ENCODE measurements around the gene ELMO3. TPM values are rescaled to one million over a fixed set of nuclear protein-coding genes. Genes with fewer than 3 reads are reported as not detected.
A peak's percentile ranks its signal among the peaks of the same experiment; 100 is the strongest.

The ELMO3 gene
- total and polyA plus RNA-seq, 2 of the 13 experiments (the other 11 are each of a cell fraction or from before 2014, with no cell fraction given) = 2.6 to 4.0 TPM

DNA sequence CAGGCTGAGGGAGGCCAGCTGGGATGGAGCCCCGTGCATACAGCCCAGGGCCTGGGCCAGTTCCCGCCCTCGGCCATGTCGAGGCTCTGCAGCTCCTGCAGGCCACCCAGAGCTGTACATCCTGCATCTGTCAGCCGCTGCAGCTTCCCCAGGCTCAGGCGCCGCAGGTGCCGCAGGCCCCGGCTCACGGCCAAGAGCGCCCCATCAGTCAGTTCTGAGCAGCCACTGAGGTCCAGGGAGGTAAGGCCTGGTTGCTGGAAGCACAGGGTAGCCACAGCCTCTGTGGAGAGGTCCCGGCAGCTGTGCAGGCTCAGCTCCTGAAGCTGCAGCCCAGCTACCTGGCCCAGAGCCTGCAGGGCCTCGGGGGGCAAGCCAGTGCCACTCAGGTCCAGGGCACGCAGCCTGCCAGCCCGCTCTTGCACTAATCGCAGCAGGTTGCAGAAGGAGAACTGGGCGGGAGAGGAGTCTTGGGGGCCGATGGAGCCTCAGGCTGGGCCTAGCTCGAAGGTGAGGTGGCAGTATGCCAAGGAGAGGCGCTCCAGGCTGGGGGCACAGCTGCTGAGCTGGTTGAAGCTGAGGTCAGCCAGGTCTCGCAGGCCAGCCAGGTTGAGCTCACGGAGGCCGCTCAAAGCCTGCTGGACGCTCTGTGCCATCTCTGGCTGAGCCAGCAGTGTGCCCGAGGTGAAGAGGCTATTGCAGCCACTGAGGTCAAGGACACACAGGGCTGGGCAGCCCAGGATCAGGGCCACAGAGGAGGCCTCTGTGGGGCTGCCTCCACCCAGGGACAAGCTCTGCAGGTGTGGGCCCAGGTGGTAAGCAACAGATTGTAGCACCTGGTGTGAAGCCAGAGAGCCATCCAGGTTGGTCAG lies 11.4 kb downstream of the ELMO3 start:
- no peak overlapping the region for H3K27ac ChIP-seq (ENCODE audit: extremely low read length, insufficient read depth, low read length)
- no TSS peak for BruUV-seq (replicated peaks)
- H3K9ac ChIP-seq (ENCODE audit: insufficient read depth, low read depth, low read length) = peak overlapping the region; percentile 8; the same call in 1 of the 2 replicates
- in situ Hi-C loops (cut with HindIII; ENCODE audit: extremely low pct_ligation_motif_present, low pct_unique_long_range_greater_than_20kb) = no loop called here
- no peaks in the 10 kb centered on the region for H3K79me2 ChIP-seq (ENCODE audit: insufficient read depth, low read length)
- 32% methylated on average over 7 of the region's 25 CpGs for WGBS (ENCODE audit: low lambda C conversion rate)
- CTCF ChIA-PET (ENCODE audit: low intra/inter-chr PET ratio, low total read pairs) = no interaction called here
- POLR2A ChIA-PET = interaction anchor here (0.7 to 3.0 kb wide), 5 partner anchors 12 to 61 kb away, joined by 3 to 17 read pairs (median 7); partner anchors contain the start of genes E2F4, NOL3 and TMEM208
- no peaks in the 10 kb centered on the region for H3K36me3 ChIP-seq (replicated peaks in 1 of 2; ENCODE audit: control insufficient read depth in 1 of 2, insufficient read depth in 2 of 2, low read length in 2 of 2)
- H2AFZ ChIP-seq (ENCODE audit: low read length) = no peak overlapping the region
- ATAC-seq = peak; percentile 68
- no peaks in the 10 kb centered on the region for H3K27me3 ChIP-seq (ENCODE audit: control insufficient read depth in 1 of 2, insufficient read depth in 2 of 2, low read length in 2 of 2)
- no peaks in the 10 kb centered on the region for H3K9me3 ChIP-seq (ENCODE audit: low read length)
- H3K4me3 ChIP-seq (replicated peaks in 1 of 3; ENCODE audit: insufficient read depth in 1 of 3, low read depth in 2 of 3, low read length in 3 of 3) = no peak overlapping the region; a peak in 1 of 6 replicates
- peak; percentile 33 for DNase-seq (ENCODE audit: low spot score)
- peak overlapping the region; percentile 43 for H3K4me2 ChIP-seq (ENCODE audit: low read depth, low read length)
- peaks cover 71% of the 10 kb centered on the region for H3K4me1 ChIP-seq (ENCODE audit: insufficient read depth, low read length)
- intact Hi-C loops (cut with micrococcal nuclease; ENCODE audit: unreplicated experiment) = no loop called here
- FAIRE-seq = no peak
- no peaks in the 10 kb centered on the region for H4K20me1 ChIP-seq (ENCODE audit: insufficient read depth, low read length)
- TF ChIP-seq, protein P1, sequence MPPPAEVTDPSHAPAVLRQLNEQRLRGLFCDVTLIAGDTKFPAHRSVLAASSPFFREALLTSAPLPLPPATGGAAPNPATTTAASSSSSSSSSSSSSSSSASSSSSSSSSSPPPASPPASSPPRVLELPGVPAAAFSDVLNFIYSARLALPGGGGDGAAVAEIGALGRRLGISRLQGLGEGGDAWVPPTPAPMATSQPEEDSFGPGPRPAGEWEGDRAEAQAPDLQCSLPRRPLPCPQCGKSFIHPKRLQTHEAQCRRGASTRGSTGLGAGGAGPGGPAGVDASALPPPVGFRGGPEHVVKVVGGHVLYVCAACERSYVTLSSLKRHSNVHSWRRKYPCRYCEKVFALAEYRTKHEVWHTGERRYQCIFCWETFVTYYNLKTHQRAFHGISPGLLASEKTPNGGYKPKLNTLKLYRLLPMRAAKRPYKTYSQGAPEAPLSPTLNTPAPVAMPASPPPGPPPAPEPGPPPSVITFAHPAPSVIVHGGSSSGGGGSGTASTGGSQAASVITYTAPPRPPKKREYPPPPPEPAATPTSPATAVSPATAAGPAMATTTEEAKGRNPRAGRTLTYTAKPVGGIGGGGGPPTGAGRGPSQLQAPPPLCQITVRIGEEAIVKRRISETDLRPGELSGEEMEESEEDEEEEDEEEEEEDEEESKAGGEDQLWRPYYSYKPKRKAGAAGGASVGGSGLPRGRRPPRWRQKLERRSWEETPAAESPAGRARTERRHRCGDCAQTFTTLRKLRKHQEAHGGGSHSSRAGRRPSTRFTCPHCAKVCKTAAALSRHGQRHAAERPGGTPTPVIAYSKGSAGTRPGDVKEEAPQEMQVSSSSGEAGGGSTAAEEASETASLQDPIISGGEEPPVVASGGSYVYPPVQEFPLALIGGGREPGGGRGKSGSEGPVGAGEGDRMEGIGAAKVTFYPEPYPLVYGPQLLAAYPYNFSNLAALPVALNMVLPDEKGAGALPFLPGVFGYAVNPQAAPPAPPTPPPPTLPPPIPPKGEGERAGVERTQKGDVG (CRISPR knock-in tag; IDR thresholded peaks at IDR 0.05; ENCODE audit: borderline replicate concordance) = peak; percentile 39; the same call in 1 of the 2 replicates
- TF ChIP-seq FOXC1 (CRISPR knock-in tag; IDR thresholded peaks at IDR 0.05; ENCODE audit: borderline replicate concordance) = no peak
- 0 out of 2 replicates have a peak, but pooled peaks have one; percentile 34 for TF ChIP-seq ZNF766 (CRISPR knock-in tag; IDR thresholded peaks at IDR 0.05; ENCODE audit: borderline replicate concordance)
- TF ChIP-seq XRCC5 (optimal IDR thresholded peaks at IDR 0.05; ENCODE audit: low read length) = peak; percentile 43
- no peak for TF ChIP-seq SMYD3 (CRISPR knock-in tag; IDR thresholded peaks at IDR 0.05)
- TF ChIP-seq RFXAP (CRISPR knock-in tag; IDR thresholded peaks at IDR 0.05; ENCODE audit: borderline replicate concordance) = peak; percentile 42; the same call in 1 of the 2 replicates
- no peak for TF ChIP-seq RFX1 (IDR thresholded peaks at IDR 0.05)
- TF ChIP-seq, protein P2, sequence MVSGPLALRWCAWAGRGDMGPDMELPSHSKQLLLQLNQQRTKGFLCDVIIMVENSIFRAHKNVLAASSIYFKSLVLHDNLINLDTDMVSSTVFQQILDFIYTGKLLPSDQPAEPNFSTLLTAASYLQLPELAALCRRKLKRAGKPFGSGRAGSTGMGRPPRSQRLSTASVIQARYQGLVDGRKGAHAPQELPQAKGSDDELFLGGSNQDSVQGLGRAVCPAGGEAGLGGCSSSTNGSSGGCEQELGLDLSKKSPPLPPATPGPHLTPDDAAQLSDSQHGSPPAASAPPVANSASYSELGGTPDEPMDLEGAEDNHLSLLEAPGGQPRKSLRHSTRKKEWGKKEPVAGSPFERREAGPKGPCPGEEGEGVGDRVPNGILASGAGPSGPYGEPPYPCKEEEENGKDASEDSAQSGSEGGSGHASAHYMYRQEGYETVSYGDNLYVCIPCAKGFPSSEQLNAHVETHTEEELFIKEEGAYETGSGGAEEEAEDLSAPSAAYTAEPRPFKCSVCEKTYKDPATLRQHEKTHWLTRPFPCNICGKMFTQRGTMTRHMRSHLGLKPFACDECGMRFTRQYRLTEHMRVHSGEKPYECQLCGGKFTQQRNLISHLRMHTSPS (CRISPR knock-in tag; IDR thresholded peaks at IDR 0.05; ENCODE audit: low read depth) = peak; percentile 94
- 0 out of 2 replicates have a peak, but pooled peaks have one; percentile 18 for TF ChIP-seq NFE2L1 (CRISPR knock-in tag; IDR thresholded peaks at IDR 0.05; ENCODE audit: borderline replicate concordance)
- TF ChIP-seq RELA (CRISPR knock-in tag; IDR thresholded peaks at IDR 0.05) = no peak
- TF ChIP-seq, protein P3, sequence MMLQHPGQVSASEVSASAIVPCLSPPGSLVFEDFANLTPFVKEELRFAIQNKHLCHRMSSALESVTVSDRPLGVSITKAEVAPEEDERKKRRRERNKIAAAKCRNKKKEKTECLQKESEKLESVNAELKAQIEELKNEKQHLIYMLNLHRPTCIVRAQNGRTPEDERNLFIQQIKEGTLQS (CRISPR knock-in tag; IDR thresholded peaks at IDR 0.05) = peak; percentile 10; the same call in 1 of the 2 replicates
- TF ChIP-seq, protein P4, sequence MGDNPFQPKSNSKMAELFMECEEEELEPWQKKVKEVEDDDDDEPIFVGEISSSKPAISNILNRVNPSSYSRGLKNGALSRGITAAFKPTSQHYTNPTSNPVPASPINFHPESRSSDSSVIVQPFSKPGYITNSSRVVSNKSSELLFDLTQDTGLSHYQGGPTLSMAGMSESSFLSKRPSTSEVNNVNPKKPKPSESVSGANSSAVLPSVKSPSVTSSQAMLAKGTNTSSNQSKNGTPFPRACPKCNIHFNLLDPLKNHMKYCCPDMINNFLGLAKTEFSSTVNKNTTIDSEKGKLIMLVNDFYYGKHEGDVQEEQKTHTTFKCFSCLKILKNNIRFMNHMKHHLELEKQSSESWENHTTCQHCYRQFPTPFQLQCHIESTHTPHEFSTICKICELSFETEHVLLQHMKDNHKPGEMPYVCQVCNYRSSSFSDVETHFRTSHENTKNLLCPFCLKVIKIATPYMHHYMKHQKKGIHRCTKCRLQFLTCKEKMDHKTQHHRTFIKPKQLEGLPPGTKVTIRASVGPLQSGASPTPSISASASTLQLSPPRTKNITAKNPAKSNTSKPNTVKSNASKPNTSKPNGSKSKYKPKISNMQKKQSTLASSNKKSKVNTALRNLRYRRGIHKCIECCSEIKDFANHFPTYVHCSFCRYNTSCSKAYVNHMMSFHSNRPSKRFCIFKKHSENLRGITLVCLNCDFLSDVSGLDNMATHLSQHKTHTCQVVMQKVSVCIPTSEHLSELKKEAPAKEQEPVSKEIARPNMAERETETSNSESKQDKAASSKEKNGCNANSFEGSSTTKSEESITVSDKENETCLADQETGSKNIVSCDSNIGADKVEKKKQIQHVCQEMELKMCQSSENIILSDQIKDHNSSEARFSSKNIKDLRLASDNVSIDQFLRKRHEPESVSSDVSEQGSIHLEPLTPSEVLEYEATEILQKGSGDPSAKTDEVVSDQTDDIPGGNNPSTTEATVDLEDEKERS (CRISPR knock-in tag; IDR thresholded peaks at IDR 0.05) = 0 out of 2 replicates have a peak, but pooled peaks have one; percentile 41

All from HepG2 (cell line).